Measurements from ENCODE around the gene SLC35G1.

DNA sequence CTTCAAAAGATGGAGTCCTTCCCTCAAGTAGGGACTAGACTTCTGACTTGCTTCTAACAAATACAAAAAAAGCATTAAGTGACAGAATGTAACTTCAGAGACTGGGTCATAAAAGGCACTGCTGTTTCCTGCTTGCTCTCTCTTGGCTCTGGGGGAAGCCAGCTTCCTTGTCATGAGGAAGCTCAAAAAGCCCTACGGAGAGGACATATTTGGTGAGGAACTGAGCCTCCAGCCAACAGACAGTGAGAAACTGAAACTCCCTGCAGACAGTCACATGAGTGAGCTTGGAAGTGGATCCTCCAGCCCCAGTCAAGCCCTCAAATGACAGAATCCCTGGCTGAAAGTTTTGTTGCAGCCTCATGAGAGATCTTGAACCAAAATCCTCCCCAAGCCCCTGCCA, 26.3 kb upstream of the SLC35G1 start:
- no peak for TF ChIP-seq EZH2phosphoT487 (conservative IDR thresholded peaks at IDR 0.05; ENCODE audit: low read length)
- no peak for TF ChIP-seq CTCF (IDR thresholded peaks at IDR 0.05; ENCODE audit: insufficient read depth, low read length, poor library complexity, severe bottlenecking)
